GM19328 (cell line): ENCODE measurements around the gene POLDIP2.
"Not testable (repeated sequence)": the region's sequence is repeated elsewhere in the genome, so short reads cannot be mapped to it uniquely, and the experiment has no call there.

ENCODE experiments used
- ATAC-seq: cut with Tn5 transposase; IDR thresholded peaks from one replicate; pipeline ENCODE4 v1.9.1; 2021; ENCODE audit warnings: mild to moderate bottlenecking, moderate library complexity; ENCODE audit not compliant: unreplicated experiment

POLDIP2 gene

DNA sequence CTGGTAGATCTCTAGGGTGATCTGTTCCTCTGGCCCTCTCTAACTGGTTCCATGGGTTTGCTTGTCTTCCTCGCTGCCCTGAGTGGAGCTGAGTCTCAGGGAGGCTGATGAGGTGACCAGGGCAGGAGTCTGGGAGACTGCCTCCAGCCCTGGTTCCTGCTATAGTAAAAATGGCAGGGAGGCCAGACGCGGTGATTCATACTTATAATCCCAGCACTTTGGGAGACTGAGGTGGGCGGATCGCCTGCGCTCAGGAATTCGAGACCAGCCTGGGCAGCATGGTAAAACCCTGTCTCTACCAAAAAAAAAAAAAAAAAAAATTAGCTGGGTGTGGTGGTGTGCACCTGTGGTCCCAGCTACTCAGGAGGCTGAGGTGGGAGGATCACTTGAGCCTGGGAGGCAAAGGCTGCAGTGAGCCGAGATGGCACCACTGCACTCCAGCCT, 18.5 kb downstream of the POLDIP2 start:
- ATAC-seq = not testable (repeated sequence)

DNA sequence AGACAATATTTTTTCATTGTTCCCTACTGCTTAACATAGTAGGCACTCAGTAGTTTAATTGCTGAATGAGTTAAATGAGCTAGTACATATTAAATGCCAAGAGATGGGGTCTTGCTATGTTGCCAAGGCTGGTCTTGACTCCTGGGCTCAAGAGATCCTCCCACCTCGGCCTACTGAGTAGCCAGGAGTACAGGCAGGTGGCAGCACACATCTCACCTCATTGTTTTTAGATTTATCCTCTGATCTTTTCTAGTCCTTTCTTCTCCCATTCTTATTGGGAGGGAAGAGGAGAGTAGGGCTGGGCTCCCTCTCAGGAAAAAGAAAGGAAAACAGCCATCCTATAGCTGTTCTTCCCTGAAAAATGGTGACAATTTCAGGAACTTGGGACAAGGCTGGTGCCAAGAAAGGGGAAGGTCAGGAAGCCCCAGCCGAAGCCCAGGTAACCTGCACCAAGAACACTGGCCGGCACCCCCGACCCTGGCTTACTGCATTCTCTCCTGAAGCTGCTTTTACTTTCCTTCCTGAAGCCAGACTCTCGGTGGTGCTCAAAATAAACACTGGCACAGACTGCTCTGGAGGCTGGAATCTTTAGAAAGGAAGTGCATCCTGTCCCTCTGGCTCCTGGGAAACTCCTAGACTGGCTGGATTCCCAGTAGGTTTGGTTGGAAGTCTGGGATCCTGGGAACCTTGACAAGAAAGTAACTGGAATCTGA, 19.1 kb downstream of the POLDIP2 start:
- no peak for ATAC-seq

DNA sequence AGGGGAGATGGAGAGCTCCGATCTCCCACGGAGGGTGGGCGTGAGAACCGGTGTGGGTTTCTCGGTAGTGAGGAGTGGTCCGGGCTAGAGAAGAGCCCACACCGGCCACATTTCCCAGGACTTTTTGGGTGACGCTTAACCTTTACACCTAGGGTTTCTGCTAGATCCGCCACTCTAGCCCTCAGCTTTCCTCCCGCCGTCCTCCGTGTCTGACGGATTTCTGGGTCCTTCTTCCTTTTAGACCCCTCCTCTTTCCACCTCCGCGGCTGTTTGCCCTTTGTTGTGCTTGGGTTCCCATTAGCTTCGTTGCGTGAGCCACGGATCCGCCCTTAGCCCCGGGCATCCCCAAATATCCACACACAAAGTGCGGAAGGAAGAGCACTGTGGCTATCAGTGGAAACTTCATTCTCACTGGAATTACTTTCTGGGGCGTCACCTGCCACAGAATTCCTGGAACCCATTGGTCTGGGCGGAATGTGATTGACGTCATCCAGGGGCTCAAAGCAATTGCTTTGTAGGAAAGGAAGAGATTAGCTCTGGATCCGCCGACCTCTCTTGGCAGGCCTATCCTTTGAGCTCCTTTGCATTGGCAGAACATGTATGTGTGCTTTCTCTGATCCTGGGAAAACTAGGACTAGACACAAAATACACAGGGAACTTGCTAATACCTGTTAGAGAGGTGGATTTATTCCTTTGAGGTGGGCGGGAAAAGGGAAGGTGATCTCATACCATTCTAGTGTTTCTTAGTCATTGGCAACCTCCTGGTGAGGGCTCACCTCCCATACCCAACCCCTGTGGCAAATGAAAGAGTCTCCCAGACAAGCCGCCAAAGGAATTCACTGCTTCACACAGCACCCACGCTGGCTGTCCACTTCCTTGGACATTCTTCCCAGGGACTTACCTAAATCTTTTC, 21.1 kb downstream of the POLDIP2 start:
- no peak for ATAC-seq

DNA sequence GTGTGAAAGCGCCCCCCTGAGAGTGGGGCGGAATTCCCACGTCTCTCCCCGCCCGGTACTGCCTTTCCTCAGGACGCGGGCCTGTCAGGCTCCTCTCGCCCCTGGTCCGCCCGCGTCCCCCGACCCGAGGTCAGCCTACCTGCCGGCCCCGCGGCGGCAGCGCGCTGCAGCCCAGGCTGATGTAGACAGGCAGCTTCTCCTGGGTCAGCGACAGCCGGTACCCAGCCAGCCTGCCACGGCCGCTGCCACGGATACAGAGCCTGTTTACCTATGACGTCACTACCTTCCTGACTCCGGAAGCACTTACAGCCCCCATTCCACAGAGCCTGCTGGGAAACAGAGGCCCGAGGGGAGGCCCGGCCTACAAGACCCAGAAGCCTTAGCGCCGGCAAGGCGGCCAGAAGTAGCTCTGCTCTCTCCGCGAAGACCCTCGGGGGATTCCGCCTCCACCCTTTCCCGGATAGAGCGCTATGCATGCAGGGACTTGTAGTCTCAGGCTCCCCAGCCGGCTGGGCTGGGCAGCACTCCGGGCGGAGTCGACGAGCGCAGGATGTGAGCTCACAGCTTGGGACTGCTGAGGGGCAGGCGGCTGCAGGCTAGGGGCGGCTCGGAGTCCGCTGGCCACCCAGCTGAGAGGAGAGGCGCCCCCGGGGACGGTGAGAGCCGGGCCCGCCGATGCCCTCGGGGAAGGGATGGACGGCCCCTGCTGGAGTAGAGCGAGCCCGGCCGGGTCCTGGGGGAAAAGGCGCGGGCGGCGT, 21.9 kb downstream of the POLDIP2 start, which contains the start of the genes IFT20 and TNFAIP1:
Gene IFT20, minus strand, starts transcription at position 272 of the 758 bp plus-strand sequence. CDS start 3,487 bp downstream, outside the sequence.
Gene TNFAIP1, plus strand, starts transcription at position 561 of the 758 bp plus-strand sequence. CDS start 3,761 bp downstream, outside the sequence.
- peak; percentile 95 for ATAC-seq

DNA sequence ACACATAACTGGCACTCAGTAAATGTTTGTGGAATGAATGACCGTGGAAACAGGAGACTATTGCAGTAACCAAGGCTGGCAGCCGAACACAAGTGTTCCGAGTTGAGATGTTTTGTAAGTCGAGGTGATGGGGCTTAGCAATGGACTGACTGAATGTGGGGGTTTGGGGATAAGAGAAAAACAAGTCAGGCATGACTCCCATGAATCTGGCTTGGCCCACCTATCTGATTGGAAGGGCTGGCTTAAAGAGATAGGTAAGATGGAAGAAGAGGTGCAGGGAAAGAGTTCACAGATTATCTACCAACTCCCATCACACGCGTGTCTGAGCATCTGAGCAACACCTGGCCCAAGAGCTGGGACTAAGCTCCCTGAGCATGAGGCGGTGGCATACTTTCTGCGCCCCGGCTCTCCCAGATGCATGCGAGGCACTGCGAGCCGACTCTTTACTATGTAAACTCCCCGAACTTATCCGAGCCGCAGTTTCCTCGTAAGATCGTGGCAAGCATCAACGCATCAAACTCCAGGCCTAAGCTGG, 22.6 kb downstream of the POLDIP2 start:
- no peak for ATAC-seq

DNA sequence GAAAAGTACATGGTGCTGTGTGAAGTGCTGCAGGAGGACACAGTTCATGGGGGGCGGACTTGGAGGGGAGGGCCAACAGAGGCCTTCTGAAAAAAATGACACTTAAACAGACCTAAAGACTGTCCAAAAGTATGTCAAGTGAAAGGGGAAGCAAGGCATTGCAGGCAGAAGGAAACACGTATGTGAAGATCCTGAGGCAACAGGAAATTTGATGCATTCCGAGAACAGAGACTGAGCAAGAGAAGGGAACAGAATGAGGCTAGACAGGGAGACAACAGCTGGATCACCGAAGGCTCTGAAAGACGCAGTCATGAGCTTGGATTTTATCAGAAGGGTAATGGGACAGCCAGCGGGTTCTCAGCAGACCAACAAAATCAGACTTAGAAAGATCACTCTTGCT, 23.2 kb downstream of the POLDIP2 start:
- no peak for ATAC-seq

DNA sequence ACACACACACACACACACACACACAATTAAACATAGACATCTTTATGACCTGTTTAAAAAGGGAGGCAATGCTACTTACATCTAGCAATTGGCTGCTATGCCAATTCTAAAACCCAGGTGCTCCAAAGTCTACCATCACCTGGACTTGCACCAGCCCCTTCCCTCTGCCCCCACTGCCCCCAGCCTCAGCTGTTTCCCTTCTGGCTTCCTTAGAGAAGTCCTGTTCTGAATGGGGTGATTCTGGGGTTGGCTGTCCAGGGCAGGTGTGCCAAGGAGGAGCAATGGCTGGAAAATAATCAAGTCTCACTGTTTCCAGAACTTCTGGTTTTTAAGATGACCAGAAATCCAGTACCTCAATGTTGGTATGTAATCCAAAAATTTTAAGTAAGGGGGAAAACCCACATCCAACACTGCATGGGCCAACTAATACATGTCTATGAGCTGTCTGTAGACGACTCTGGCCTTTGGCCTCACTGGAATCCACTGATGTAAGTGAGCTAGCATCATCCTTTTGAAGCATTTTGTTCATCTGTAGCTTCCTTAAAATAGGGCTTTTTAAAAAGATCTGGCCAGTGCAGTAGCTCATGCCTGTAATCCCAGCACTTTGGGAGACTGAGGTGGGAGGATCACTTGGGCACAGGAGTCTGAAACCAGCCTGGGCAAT, 24.1 kb downstream of the POLDIP2 start:
- no peak for ATAC-seq

DNA sequence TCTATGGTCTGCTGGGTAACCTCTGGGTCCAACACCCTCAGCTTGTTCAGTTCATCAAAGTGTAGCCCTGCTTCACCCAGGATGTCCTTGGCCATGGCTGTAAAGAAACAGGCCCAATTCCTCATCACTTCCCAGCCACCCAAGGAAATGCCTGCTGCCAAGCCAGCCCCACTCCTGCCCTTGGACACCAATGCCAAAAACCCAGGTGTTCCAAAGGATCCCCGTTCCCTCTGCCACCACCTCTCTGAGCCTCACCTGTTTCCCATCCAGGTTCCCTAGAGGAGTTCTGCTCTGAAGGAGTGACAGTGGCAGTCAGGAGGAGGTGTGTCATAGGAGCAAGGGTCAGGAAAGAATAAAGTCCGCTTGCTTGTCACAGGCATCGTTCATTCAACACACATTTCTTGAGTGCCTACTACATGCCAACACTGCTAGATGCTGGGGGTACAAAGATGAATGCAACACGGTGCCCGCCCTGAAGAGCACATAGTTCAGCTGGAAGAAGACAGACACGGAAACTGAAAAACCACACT, 25.4 kb downstream of the POLDIP2 start:
- ATAC-seq = no peak

DNA sequence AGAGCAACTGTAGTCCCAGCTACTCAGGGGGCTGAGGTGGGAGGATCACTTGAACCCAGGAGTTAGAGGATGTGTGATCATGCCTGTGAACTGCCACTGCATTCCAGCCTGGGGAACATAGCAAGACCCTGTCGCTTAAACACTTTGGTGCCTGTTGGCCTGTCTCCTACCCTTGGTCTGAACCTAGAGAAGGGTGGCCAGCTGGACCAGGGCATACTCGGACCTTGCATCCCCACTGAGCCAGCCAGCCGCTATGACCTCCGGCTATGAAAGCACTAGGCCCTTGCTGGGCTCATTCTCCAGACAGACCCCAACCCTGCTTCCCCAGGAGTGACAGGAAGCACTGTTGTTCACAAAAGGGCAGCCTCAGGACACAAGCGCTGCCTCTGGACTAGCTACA, 26.7 kb downstream of the POLDIP2 start:
- no peak for ATAC-seq

DNA sequence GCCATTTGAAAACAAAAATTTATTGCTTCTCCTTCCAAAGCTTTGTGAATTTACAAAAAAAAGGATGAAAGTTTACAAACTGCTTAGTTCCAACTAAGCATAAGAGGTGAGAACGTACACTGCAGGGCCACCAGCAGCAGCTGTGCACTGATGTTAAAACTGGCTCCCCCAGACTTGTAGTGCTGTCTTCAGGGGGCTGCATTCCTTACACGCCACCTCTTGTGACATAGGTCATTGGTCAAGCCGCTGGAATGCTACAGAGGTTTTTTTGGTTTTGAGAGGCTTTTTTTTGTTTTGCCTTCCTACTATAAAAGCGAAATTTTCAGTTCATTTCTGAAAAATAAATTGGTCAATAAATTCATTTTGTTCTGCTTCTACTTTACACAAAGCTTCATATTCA, 29.0 kb downstream of the POLDIP2 start:
- ATAC-seq = no peak

DNA sequence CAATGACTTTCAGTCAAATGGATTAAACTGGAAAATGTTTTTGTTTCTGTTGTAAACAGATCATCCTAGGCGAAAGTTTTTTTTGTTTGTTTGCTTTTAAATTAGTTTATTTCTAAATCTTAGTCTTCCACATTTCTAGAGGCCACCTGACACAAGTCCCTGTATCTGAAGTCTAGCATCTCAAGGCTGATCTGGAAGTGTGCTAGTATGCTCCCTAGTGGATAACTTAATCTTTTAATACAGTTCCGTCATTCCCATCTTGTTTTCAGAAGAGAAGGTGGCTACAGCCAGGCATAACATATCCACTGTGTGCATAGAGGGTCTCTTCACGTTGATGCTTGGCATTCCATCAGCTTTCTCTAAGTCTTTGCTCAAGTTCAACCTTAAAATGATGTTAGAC, 29.6 kb downstream of the POLDIP2 start:
- ATAC-seq = no peak

DNA sequence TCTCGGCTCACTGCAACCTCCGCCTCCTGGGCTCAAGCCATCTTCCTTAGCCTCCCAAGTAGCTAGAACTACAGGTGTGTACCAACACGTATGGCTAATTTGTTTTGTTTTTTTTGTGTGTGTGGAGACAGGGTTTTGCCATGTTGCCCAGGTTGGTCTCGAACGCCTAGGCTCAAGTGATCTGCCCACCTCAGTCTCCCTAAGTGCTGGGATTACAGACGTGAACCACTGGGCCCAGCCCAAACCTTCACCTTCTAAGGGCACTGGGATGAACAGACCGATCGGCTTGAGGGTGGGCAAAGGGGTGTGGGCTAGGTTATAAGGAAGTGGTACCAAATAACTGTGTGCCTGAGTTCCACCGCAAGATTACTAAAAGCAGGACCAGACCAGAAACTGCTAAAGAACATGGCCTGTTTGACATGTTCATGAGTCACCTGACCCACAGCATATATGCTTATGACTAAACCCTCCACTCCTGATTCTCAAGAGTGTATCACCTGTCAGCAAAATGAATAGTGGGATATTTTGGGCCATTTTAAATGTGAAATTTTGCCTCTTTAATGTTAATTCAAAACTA, 30.2 kb downstream of the POLDIP2 start:
- no peak for ATAC-seq

DNA sequence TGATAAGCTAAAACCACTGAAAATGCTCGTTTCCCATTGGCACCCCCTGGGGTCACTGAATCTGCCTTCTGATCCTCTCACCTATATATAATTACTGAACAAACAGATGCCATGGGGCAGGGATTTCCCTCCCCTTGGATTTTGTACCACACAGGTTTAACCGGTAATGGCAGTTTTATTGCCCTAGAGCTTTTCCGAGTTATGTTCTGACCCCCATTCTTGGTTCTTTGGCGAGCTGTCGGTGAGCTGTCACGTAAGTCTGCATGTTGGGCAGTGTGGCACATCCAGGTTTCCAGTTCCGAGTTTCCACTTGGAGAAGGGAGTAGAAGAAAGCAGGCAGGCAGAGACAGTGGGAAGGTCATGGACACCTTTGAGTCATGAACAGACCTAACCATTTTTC, 31.2 kb downstream of the POLDIP2 start:
- ATAC-seq = no peak

DNA sequence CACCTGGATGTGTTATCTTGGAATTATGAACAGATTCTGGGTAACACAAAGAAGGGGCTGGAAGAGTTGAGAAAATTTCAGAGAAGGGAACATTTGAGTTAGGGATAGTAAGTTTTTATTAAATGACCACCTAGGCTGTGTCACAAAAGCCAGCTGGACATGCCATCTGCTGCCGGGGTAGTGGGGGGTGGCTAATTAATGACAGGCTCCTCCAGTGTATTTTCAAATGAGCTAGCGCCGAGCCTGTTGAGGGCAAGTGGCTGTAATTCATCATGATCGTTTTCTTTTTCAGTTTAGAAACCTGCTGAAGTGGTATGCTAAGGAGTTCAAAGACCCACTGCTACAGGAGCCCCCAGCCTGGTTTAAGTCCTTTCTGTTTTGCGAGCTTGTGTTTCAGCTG, 32.1 kb downstream of the POLDIP2 start:
- no peak for ATAC-seq

DNA sequence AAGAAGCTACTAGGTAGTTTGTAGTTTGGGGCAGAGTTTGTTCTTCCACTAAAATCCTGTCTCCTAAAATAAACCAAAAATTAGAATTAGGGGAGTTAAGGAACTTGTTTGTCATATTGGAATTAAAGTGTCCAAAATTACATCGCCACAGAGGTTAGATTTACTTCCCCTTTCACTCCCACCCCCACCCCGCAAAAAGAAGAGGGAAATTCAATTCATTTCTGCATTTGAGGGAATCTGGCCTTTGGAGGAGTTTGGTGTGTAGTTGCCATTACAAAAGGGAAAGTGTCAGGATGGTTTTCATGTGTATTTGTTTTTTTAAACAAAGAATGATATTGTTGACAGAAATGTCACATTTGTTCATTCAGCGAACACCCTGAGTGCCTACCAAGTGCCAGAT, 32.5 kb downstream of the POLDIP2 start:
- ATAC-seq = no peak

DNA sequence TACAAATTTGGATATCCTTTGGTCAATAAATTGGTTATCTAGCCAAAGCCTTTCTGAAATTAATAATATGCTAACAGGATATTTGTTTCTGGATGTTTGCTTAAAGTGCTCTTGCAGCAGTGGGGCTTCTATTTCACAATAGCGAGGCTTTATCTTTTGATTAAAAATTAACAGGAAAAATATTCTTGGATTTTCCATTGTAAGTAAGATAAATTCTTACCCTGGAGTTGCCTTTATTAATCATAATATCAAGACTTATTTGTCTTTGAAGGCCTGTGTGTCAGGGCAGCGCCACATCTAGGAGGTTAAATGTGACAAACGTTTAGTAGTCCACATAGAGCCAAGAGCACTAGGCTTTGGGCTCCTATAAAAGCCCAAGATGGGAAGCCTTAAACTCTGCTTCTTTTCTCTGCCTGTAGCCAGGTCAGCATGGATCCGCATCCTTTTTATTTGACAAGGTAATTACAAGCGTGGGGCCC, 33.0 kb downstream of the POLDIP2 start:
- no peak for ATAC-seq

DNA sequence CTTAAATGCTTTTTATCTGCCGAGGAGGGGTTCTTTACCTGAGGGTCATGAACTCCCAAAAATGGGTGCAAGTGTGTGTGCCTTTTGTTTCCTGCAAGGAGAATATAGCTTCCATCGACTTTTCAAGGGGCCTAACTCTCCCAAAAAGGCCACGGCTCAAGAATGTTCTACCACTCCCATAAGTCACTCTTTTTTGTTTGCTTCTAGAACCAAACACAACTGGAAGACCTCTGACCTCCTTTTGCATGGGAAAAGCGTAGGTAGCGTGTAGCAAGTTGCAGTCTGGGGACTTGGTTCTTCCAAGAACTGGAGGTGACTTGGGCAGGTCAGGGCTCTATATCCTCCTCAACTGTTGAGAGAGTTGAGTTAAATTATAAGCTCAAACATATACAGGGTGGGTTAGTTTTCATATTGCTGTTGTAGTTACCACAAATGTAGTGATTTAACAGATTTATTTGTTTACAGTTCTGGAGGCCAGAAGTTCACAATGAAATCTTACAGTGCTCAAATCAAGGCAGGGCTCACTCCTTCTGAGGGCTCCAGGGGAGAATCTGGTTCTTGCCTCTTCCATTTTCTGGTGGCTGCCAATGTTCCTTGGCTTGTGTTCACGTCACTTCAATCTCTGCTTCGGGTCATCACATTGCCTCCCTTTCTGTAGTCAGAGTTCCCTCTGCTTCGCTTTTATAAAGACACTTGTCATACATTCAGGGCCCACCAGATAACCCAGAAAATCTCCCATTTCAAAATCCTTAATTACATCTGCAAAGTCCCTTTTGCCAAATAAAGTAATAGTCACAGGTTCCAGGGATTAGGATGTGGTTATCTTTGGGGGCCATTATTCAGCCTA, 36.9 kb downstream of the POLDIP2 start:
- ATAC-seq = no peak

DNA sequence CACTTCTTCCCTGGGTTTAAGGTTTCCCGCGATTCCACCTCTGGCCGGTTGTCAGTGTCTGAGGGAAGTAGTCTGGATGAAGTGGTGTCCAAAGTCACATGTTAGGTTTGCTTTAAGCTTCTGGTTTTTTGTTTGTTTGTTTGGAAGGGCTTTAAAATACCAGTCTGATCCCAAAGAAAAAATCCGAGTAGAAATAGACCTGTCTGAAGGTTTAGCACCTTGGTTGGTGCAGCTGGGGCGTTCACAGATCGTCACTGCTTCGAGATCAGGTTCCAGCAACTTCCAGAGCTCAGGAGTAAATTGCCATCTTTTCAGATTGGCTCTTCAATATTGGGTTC, 37.8 kb downstream of the POLDIP2 start:
- ATAC-seq = no peak
